SU-DHL-6 (cell line): ENCODE results near the gene SUN5.

ENCODE experiments used
- H2AFZ ChIP-seq: fragments of 200-600 bp; sonication (generic); 2 replicates; pipeline ENCODE4 v1.6.1; 2014; ENCODE audit warnings: low read depth, mild to moderate bottlenecking, moderate library complexity, mixed read lengths, antibody characterized with exemption, low read length; ENCODE audit not compliant: severe bottlenecking
- H3F3A ChIP-seq: fragments of 200-600 bp; shearing (Covaris generic); 2 replicates; pipeline ENCODE4 v1.6.0; 2016; ENCODE audit warnings: antibody characterized with exemption, mild to moderate bottlenecking; ENCODE audit not compliant: insufficient read depth
- H3K27ac ChIP-seq: fragments of 200-600 bp; sonication (generic); 2 replicates; pipeline ENCODE4 v1.5.1; 2016; ENCODE audit warnings: low read depth, mild to moderate bottlenecking, low read length, moderate library complexity, mixed read lengths
- H3K27me3 ChIP-seq: fragments of 200-600 bp; sonication (generic), shearing (Covaris generic); 2 replicates; pipeline ENCODE4 v1.6.0; 2014; ENCODE audit warnings: mild to moderate bottlenecking, low read length
- H3K36me3 ChIP-seq: fragments of 200-600 bp; sonication (generic); 2 replicates; pipeline ENCODE4 v1.6.1; 2014; ENCODE audit warnings: mild to moderate bottlenecking, low read length, mixed read lengths
- H3K4me2 ChIP-seq: fragments of 300-600, 200-600 bp; shearing (Covaris generic), sonication (generic); 2 replicates; pipeline ENCODE4 v1.6.0; 2014; ENCODE audit warnings: low read length, low read depth, mild to moderate bottlenecking; ENCODE audit not compliant: poor library complexity, severe bottlenecking
- H3K4me3 ChIP-seq: fragments of 200-600 bp; sonication (generic); 2 replicates; pipeline ENCODE4 v1.5.1; 2014; ENCODE audit warnings: antibody characterized with exemption, low read length, mild to moderate bottlenecking, mixed read lengths; ENCODE audit not compliant: insufficient read depth, poor library complexity, severe bottlenecking
- H3K79me2 ChIP-seq: fragments of 200-600 bp; sonication (generic); 2 replicates; pipeline ENCODE4 v1.6.1; 2014; ENCODE audit warnings: mild to moderate bottlenecking, low read length, moderate library complexity; ENCODE audit not compliant: insufficient read depth
- H3K9ac ChIP-seq: fragments of 200-600 bp; sonication (generic); 2 replicates; pipeline ENCODE4 v1.7.0; 2014; ENCODE audit warnings: mild to moderate bottlenecking, low read length
- H3K9me2 ChIP-seq: fragments of 200-600 bp; sonication (generic); replicated peaks from 2 replicates; pipeline ENCODE4 v1.6.1; 2014; ENCODE audit warnings: low read length; ENCODE audit not compliant: insufficient read depth
- H3K9me3 ChIP-seq: fragments of 200-600 bp; sonication (generic); 2 replicates; pipeline ENCODE4 v1.6.1; 2014; ENCODE audit warnings: low read length, mixed read lengths; ENCODE audit not compliant: insufficient read depth
- H4K20me1 ChIP-seq: fragments of 200-600 bp; sonication (generic); 2 replicates; pipeline ENCODE4 v1.6.1; 2014; ENCODE audit warnings: low read depth, mild to moderate bottlenecking, antibody characterized with exemption, low read length, moderate library complexity, mixed read lengths
- EZH2phosphoT487 ChIP-seq: fragments of 200-600 bp; sonication (generic), shearing (Covaris generic); conservative IDR thresholded peaks from 2 replicates; pipeline ENCODE4 v1.6.1; 2018; ENCODE audit warnings: mild to moderate bottlenecking, antibody characterized with exemption, low read length, moderate library complexity, mixed read lengths
- TF ChIP-seq, protein P1 (sequence below): fragments of 200-600 bp; sonication (generic); IDR thresholded peaks from one replicate; pipeline ENCODE4 v1.5.1; 2017; ENCODE audit warnings: antibody characterized with exemption, mild to moderate bottlenecking, low read length, moderate library complexity; ENCODE audit not compliant: insufficient read depth, poor library complexity, severe bottlenecking

Gene SUN5

GRCh38 chr20:32988008-32988407 is 16.2 kb downstream of the SUN5 start:
- TF ChIP-seq EZH2phosphoT487: no peak
- TF ChIP-seq, protein P1, sequence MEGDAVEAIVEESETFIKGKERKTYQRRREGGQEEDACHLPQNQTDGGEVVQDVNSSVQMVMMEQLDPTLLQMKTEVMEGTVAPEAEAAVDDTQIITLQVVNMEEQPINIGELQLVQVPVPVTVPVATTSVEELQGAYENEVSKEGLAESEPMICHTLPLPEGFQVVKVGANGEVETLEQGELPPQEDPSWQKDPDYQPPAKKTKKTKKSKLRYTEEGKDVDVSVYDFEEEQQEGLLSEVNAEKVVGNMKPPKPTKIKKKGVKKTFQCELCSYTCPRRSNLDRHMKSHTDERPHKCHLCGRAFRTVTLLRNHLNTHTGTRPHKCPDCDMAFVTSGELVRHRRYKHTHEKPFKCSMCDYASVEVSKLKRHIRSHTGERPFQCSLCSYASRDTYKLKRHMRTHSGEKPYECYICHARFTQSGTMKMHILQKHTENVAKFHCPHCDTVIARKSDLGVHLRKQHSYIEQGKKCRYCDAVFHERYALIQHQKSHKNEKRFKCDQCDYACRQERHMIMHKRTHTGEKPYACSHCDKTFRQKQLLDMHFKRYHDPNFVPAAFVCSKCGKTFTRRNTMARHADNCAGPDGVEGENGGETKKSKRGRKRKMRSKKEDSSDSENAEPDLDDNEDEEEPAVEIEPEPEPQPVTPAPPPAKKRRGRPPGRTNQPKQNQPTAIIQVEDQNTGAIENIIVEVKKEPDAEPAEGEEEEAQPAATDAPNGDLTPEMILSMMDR: no peak
- Histone ChIP-seq H3K4me3 (no peak overlapping the region), H4K20me1 (no peaks in the 10 kb centered on the region), H3K4me2 (no peak overlapping the region), H3K27me3 (no peaks in the 10 kb centered on the region), H2AFZ (no peak overlapping the region), H3F3A (no peaks in the 10 kb centered on the region), H3K9me3 (no peaks in the 10 kb centered on the region), H3K79me2 (no peaks in the 10 kb centered on the region), H3K9me2 (no peaks in the 10 kb centered on the region), H3K36me3 (no peaks in the 10 kb centered on the region), H3K27ac (no peak overlapping the region), H3K9ac (no peak overlapping the region)

- Histone ChIP-seq H3K27me3 (no peaks in the 10 kb centered on the region), H3K79me2 (no peaks in the 10 kb centered on the region), H2AFZ (no peak overlapping the region), H3K9ac (no peak overlapping the region), H3K36me3 (no peaks in the 10 kb centered on the region), H3K9me2 (no peaks in the 10 kb centered on the region), H3F3A (no peaks in the 10 kb centered on the region), H3K4me3 (no peak overlapping the region), H3K4me2 (no peak overlapping the region), H4K20me1 (no peaks in the 10 kb centered on the region), H3K9me3 (no peaks in the 10 kb centered on the region), H3K27ac (no peak overlapping the region)
- no peak for TF ChIP-seq EZH2phosphoT487
- TF ChIP-seq, protein P1: no peak
Observed at GRCh38 chr20:32987044-32987825, 17.0 kb downstream of the SUN5 start.

- Histone ChIP-seq H3K4me3 (no peak overlapping the region), H3K9me3 (no peaks in the 10 kb centered on the region), H3F3A (no peaks in the 10 kb centered on the region), H3K27ac (no peak overlapping the region), H3K27me3 (no peaks in the 10 kb centered on the region), H3K9ac (no peak overlapping the region), H3K36me3 (no peaks in the 10 kb centered on the region), H3K4me2 (no peak overlapping the region), H3K9me2 (no peaks in the 10 kb centered on the region), H4K20me1 (no peaks in the 10 kb centered on the region), H3K79me2 (no peaks in the 10 kb centered on the region), H2AFZ (no peak overlapping the region)
- TF ChIP-seq EZH2phosphoT487: no peak
- TF ChIP-seq, protein P1: no peak
Observed at GRCh38 chr20:32986331-32986966, 17.8 kb downstream of the SUN5 start.
